ENCODE data around the gene CDKAL1. TPM values are rescaled to one million over a fixed set of nuclear protein-coding genes. Genes with fewer than 3 reads are reported as not detected.

Gene CDKAL1
- total and polyA plus RNA-seq, 2 of the 8 experiments (the other 6 are each of a cell fraction or from before 2014, with no cell fraction given), result 8.4 to 24.6 TPM

DNA sequence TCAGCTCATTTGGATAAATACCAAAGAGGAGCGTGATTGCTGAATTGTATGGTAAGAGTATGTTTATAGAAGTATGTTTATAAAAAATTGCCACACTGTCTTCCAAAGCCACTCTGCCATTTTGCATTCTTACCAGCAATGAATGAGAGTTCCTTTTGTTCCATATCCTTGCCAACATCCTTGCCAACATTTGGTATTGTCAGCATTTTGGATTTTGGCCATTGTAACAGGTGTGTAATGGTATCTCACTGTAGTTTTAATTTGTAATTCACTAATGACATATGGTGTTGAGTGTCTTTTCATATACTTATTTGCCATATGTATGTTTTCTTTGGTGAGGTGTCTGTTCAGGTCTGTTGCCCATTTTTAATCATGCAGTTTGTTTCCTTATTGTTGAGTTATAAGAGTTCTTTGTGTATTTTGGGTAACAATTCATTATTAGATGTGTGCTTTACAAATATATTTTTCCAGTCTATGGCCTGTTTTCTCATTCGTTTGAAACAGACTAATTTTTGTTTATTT, 539.1 kb downstream of the CDKAL1 start (continued):
- no peak for TF ChIP-seq RNF2 (IDR thresholded peaks at IDR 0.05; ENCODE audit: borderline replicate concordance, low read depth, low read length, missing control alignments, poor library complexity, severe bottlenecking)

Data from H1 (cell line).